OCI-LY1 (cell line): ENCODE measurements around the gene CCDC85C.

Experiments
- EZH2 ChIP-seq: fragments of 200-600 bp; sonication (generic), shearing (Covaris generic); IDR thresholded peaks from 2 replicates; pipeline ENCODE4 v1.8.0; 2017; ENCODE audit warnings: borderline replicate concordance, mixed run types, mild to moderate bottlenecking, antibody characterized with exemption, low read length, moderate library complexity, mixed read lengths
- TF ChIP-seq, protein P1 (sequence below): fragments of 200-600 bp; sonication (generic), shearing (Covaris generic); IDR thresholded peaks from 2 replicates; pipeline ENCODE4 v1.5.1; 2017; ENCODE audit warnings: mild to moderate bottlenecking, antibody characterized with exemption, low read length, moderate library complexity, mixed read lengths

DNA sequence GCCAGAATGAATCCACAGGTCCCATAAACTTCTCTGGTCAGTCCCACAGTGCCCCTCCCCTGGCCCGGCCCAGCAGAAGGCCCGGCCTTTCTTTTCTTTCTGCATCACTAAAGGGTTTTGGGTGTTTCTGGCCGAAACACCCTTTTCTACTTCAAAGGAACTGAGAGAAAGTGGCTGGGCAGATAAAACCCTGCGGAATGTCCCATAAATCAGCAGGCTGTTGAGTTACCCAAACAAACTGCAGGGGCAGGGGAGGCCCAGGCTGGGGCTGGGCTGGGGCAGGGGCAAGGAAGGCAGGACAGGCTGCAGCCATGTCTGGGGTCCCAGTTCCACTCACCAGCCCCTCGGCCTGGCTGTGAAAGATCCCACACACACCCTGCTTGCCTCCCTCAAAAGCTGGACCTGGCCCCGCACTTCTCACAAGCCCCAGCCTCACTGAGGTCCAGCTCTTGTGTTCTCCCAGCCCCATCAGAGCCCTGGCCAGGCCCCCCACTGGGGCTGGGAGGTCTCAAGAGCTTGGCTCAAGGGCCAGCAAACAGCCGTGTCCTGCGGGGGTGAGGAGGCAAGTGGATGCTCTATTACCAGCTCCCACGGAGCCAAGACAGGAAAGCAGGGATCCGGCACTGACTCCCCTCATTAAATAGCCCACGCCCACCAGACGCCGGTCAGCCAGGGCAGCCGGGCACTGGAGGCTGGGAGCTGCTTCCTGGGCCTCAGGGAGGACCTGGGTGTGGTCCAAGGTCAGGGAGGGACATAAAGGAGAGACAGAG is 80.9 kb downstream of the CCDC85C start:
- TF ChIP-seq, protein P1, sequence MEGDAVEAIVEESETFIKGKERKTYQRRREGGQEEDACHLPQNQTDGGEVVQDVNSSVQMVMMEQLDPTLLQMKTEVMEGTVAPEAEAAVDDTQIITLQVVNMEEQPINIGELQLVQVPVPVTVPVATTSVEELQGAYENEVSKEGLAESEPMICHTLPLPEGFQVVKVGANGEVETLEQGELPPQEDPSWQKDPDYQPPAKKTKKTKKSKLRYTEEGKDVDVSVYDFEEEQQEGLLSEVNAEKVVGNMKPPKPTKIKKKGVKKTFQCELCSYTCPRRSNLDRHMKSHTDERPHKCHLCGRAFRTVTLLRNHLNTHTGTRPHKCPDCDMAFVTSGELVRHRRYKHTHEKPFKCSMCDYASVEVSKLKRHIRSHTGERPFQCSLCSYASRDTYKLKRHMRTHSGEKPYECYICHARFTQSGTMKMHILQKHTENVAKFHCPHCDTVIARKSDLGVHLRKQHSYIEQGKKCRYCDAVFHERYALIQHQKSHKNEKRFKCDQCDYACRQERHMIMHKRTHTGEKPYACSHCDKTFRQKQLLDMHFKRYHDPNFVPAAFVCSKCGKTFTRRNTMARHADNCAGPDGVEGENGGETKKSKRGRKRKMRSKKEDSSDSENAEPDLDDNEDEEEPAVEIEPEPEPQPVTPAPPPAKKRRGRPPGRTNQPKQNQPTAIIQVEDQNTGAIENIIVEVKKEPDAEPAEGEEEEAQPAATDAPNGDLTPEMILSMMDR = no peak
- TF ChIP-seq EZH2 = no peak
